ENCODE data around the gene MEMO1. TPM values are rescaled to one million over a fixed set of nuclear protein-coding genes. Genes with fewer than 3 reads are reported as not detected.
"Not testable (repeated sequence)": the region's sequence is repeated elsewhere in the genome, so short reads cannot be mapped to it uniquely, and the experiment has no call there.

MEMO1 gene
- total and polyA plus RNA-seq, 9 of the 15 experiments (the other 6 are each of a cell fraction or from before 2014, with no cell fraction given): 22.1 to 87.7 (median 61.2) TPM

DNA sequence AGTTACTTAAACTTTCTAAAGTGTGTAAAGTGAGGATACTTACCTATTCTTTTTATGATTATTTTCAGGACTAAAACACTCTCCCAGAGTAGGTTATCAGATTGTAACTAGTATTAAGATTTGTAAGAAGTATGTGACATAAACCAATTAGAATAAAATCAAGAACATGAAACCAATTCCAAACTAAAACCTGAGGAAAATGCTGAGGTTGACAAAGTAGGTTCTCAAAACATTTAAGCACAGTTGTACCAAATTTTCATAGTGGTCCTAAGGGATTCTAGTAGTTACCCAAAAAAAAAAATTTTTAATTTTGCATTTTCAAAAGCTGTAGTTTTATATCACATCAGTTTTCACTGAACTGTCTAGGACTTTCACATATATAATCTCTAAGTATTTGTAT is 157.3 kb downstream of the MEMO1 start:
- CTCF ChIA-PET (ENCODE audit: low intra/inter-chr PET ratio): no interaction called here
- TF ChIP-seq MYBL2 (IDR thresholded peaks at IDR 0.05; ENCODE audit: low read depth): no peak
- TF ChIP-seq MYBL2 (CRISPR knock-in tag; IDR thresholded peaks at IDR 0.05; ENCODE audit: borderline replicate concordance): no peak
- TF ChIP-seq C11orf30 (IDR thresholded peaks at IDR 0.05; ENCODE audit: low read depth): peak; percentile 19; the same call in 1 of the 2 replicates
- TF ChIP-seq ZNF316 (IDR thresholded peaks at IDR 0.05): peak; percentile 69
- H3K27ac ChIP-seq (ENCODE audit: extremely low read depth, low read depth, low read length): no peak overlapping the region
- H3K79me2 ChIP-seq (ENCODE audit: control insufficient read depth, insufficient read depth, low read length): no peaks in the 10 kb centered on the region
- in situ Hi-C loops (cut with MboI): no loop called here
- no peak overlapping the region for H3K4me3 ChIP-seq
- H3K9ac ChIP-seq (ENCODE audit: insufficient read depth in 1 of 2, low read depth in 2 of 2, low read length in 2 of 2): no peak overlapping the region
- no peaks in the 10 kb centered on the region for H3K36me3 ChIP-seq (ENCODE audit: control insufficient read depth, insufficient read depth, low read length)
- H3K4me2 ChIP-seq (ENCODE audit: insufficient read depth, low read length): no peak overlapping the region
- no peaks in the 10 kb centered on the region for H3K27me3 ChIP-seq (ENCODE audit: control insufficient read depth in 2 of 2, insufficient read depth in 2 of 2, low read length in 2 of 2)
- FAIRE-seq: no peak
- no peak for ATAC-seq
- POLR2A ChIA-PET: interaction anchor here (1.4 kb wide), 1 partner anchor 9 kb away, joined by 3 read pairs; no protein-coding TSS in a partner anchor
- no peaks in the 10 kb centered on the region for H3K9me3 ChIP-seq (replicated peaks; ENCODE audit: control insufficient read depth, insufficient read depth, low read depth, low read length)
- H2AFZ ChIP-seq (ENCODE audit: low read depth, low read length): no peak overlapping the region
- intact Hi-C loops (cut with micrococcal nuclease): no loop called here
- no peaks in the 10 kb centered on the region for H4K20me1 ChIP-seq (replicated peaks; ENCODE audit: control insufficient read depth, insufficient read depth, low read length)
- no TSS peak for BruUV-seq (replicated peaks)
- DNase-seq (ENCODE audit: extremely low read depth in 1 of 4, low spot score in 3 of 4): no peak
- H3K4me1 ChIP-seq (replicated peaks in 1 of 2; ENCODE audit: control insufficient read depth in 2 of 2, insufficient read depth in 2 of 2, low read length in 2 of 2): no peaks in the 10 kb centered on the region
- no peaks in the 10 kb centered on the region for H3K9me1 ChIP-seq (ENCODE audit: control insufficient read depth, insufficient read depth, low read length)

DNA sequence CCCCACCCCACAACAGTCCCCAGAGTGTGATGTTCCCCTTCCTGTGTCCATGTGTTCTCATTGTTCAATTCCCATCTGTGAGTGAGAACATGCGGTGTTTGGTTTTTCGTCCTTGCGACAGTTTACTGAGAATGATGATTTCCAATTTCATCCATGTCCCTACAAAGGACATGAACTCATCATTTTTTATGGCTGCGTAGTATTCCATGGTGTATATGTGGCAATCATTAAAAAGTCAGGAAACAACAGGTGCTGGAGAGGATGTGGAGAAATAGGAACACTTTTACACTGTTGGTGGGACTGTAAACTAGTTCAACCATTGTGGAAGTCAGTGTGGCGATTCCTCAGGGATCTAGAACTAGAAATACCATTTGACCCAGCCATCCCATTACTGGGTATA is 168.7 kb downstream of the MEMO1 start:
- intact Hi-C loops (cut with micrococcal nuclease); H2AFZ ChIP-seq (ENCODE audit: low read depth, low read length); DNase-seq (ENCODE audit: extremely low read depth in 1 of 4, low spot score in 3 of 4); ATAC-seq; H4K20me1 ChIP-seq (replicated peaks; ENCODE audit: control insufficient read depth, insufficient read depth, low read length); H3K27ac ChIP-seq (ENCODE audit: extremely low read depth, low read depth, low read length); H3K9ac ChIP-seq (ENCODE audit: insufficient read depth in 1 of 2, low read depth in 2 of 2, low read length in 2 of 2); H3K4me2 ChIP-seq (ENCODE audit: insufficient read depth, low read length); H3K36me3 ChIP-seq (ENCODE audit: control insufficient read depth, insufficient read depth, low read length); POLR2A ChIA-PET; H3K4me3 ChIP-seq; H3K9me3 ChIP-seq (replicated peaks; ENCODE audit: control insufficient read depth, insufficient read depth, low read depth, low read length); FAIRE-seq; CTCF ChIA-PET (ENCODE audit: low intra/inter-chr PET ratio); BruUV-seq (replicated peaks); H3K4me1 ChIP-seq (replicated peaks in 1 of 2; ENCODE audit: control insufficient read depth in 2 of 2, insufficient read depth in 2 of 2, low read length in 2 of 2); H3K27me3 ChIP-seq (ENCODE audit: control insufficient read depth in 2 of 2, insufficient read depth in 2 of 2, low read length in 2 of 2); H3K79me2 ChIP-seq (ENCODE audit: control insufficient read depth, insufficient read depth, low read length); H3K9me1 ChIP-seq (ENCODE audit: control insufficient read depth, insufficient read depth, low read length): not testable (repeated sequence)
- in situ Hi-C loops (cut with MboI): loop anchor here (10.0 kb wide), 1 partner anchor 483 kb away; no protein-coding TSS in a partner anchor
- 88% methylated on average over 4 of the region's 5 CpGs for WGBS (ENCODE audit: insufficient coverage, low coverage, missing lambda C conversion rate)
- peak; percentile 57 for TF ChIP-seq ZNF146 (CRISPR knock-in tag; IDR thresholded peaks at IDR 0.05; ENCODE audit: unreplicated experiment)
